ENCODE measurements around the gene RAB36. TPM values are rescaled to one million over a fixed set of nuclear protein-coding genes. Genes with fewer than 3 reads are reported as not detected.
"Not testable (repeated sequence)": the region's sequence is repeated elsewhere in the genome, so short reads cannot be mapped to it uniquely, and the experiment has no call there.

RAB36 gene
- total and polyA plus RNA-seq, 4 donors = 1.0 to 3.2 (median 2.0) TPM

GRCh38 chr22:23129149-23129548 lies 16.1 kb upstream of the RAB36 start:
- H3K4me1 ChIP-seq (ENCODE audit: control insufficient read depth in 1 of 2, insufficient read depth in 2 of 2, low read length in 2 of 2) = no peaks in the 10 kb centered on the region
- intact Hi-C loops (cut with DNase I) = loop anchor here (5.0 to 10.0 kb wide), 3 partner anchors 258 to 282 kb away; no protein-coding TSS in a partner anchor
- H3K27me3 ChIP-seq (ENCODE audit: control insufficient read depth in 1 of 2, insufficient read depth in 2 of 2, low read length in 1 of 2) = no peaks in the 10 kb centered on the region
- H3K27ac ChIP-seq (ENCODE audit: low read depth in 1 of 2, low read length in 2 of 2) = no peak overlapping the region
- H3K4me3 ChIP-seq (ENCODE audit: low read length in 2 of 2) = no peak overlapping the region
- 59 to 75% methylated on average over 10 of the region's 10 CpGs for WGBS, 2 donors
- no peaks in the 10 kb centered on the region for H3K9me3 ChIP-seq (ENCODE audit: control insufficient read depth, low read length)
- no peak for DNase-seq
- no peaks in the 10 kb centered on the region for H3K36me3 ChIP-seq (ENCODE audit: control insufficient read depth in 1 of 2, insufficient read depth in 2 of 2, low read length in 1 of 2)
- no peak for ATAC-seq (ENCODE audit: low FRiP score)

GRCh38 chr22:23130697-23131096 lies 14.6 kb upstream of the RAB36 start:
- H3K27me3 ChIP-seq (ENCODE audit: control insufficient read depth in 1 of 2, insufficient read depth in 2 of 2, low read length in 1 of 2) = no peaks in the 10 kb centered on the region
- 59 to 67% methylated on average over 3 of the region's 3 CpGs for WGBS, 2 donors
- H3K4me1 ChIP-seq (ENCODE audit: control insufficient read depth in 1 of 2, insufficient read depth in 2 of 2, low read length in 2 of 2) = no peaks in the 10 kb centered on the region
- H3K36me3 ChIP-seq (ENCODE audit: control insufficient read depth in 1 of 2, insufficient read depth in 2 of 2, low read length in 1 of 2) = no peaks in the 10 kb centered on the region
- H3K27ac ChIP-seq (ENCODE audit: low read depth in 1 of 2, low read length in 2 of 2) = no peak overlapping the region
- ATAC-seq (ENCODE audit: low FRiP score) = no peak
- no peak overlapping the region for H3K4me3 ChIP-seq (ENCODE audit: low read length in 2 of 2)
- DNase-seq = no peak
- no peaks in the 10 kb centered on the region for H3K9me3 ChIP-seq (ENCODE audit: control insufficient read depth, low read length)
- intact Hi-C loops (cut with DNase I) = no loop called here

- DNase-seq = no peak
- no peak overlapping the region for H3K4me3 ChIP-seq (ENCODE audit: low read length in 2 of 2)
- H3K27ac ChIP-seq (ENCODE audit: low read depth in 1 of 2, low read length in 2 of 2) = no peak overlapping the region
- no peaks in the 10 kb centered on the region for H3K4me1 ChIP-seq (ENCODE audit: control insufficient read depth in 1 of 2, insufficient read depth in 2 of 2, low read length in 2 of 2)
- 83 to 84% methylated on average over 6 of the region's 6 CpGs for WGBS, 2 donors
- intact Hi-C loops (cut with DNase I) = no loop called here
- H3K27me3 ChIP-seq (ENCODE audit: control insufficient read depth in 1 of 2, insufficient read depth in 2 of 2, low read length in 1 of 2) = no peaks in the 10 kb centered on the region
- H3K9me3 ChIP-seq (ENCODE audit: control insufficient read depth, low read length) = no peaks in the 10 kb centered on the region
- H3K36me3 ChIP-seq (ENCODE audit: control insufficient read depth in 1 of 2, insufficient read depth in 2 of 2, low read length in 1 of 2) = no peaks in the 10 kb centered on the region
- no peak for ATAC-seq (ENCODE audit: low FRiP score)
Measured at GRCh38 chr22:23131931-23132330, 13.3 kb upstream of the RAB36 start.

- ATAC-seq (ENCODE audit: low FRiP score) = no peak
- H3K4me3 ChIP-seq (ENCODE audit: low read length in 2 of 2) = no peak overlapping the region
- 90 to 92% methylated on average over 10 of the region's 10 CpGs for WGBS, 2 donors
Measured at GRCh38 chr22:23132376-23133091, 12.7 kb upstream of the RAB36 start.

GRCh38 chr22:23133922-23134321 lies 11.4 kb upstream of the RAB36 start:
- intact Hi-C loops (cut with DNase I) = no loop called here
- no peaks in the 10 kb centered on the region for H3K36me3 ChIP-seq (ENCODE audit: control insufficient read depth in 1 of 2, insufficient read depth in 2 of 2, low read length in 1 of 2)
- H3K27me3 ChIP-seq (ENCODE audit: control insufficient read depth in 1 of 2, insufficient read depth in 2 of 2, low read length in 1 of 2) = no peaks in the 10 kb centered on the region
- ATAC-seq (ENCODE audit: low FRiP score) = no peak
- no peak overlapping the region for H3K27ac ChIP-seq (ENCODE audit: low read depth in 1 of 2, low read length in 2 of 2)
- H3K9me3 ChIP-seq (ENCODE audit: control insufficient read depth, low read length) = no peaks in the 10 kb centered on the region
- no peaks in the 10 kb centered on the region for H3K4me1 ChIP-seq (ENCODE audit: control insufficient read depth in 1 of 2, insufficient read depth in 2 of 2, low read length in 2 of 2)
- WGBS, 2 donors = 93 to 96% methylated on average over 10 of the region's 10 CpGs
- H3K4me3 ChIP-seq (ENCODE audit: low read length in 2 of 2) = no peak overlapping the region
- no peak for DNase-seq

More at GRCh38 chr22:23132376-23133091, 12.7 kb upstream of the RAB36 start:
- H3K27ac ChIP-seq (ENCODE audit: low read depth in 1 of 2, low read length in 2 of 2) = no peak overlapping the region
- no peaks in the 10 kb centered on the region for H3K4me1 ChIP-seq (ENCODE audit: control insufficient read depth in 1 of 2, insufficient read depth in 2 of 2, low read length in 2 of 2)
- DNase-seq = no peak
- intact Hi-C loops (cut with DNase I) = no loop called here
- no peaks in the 10 kb centered on the region for H3K36me3 ChIP-seq (ENCODE audit: control insufficient read depth in 1 of 2, insufficient read depth in 2 of 2, low read length in 1 of 2)
- no peaks in the 10 kb centered on the region for H3K9me3 ChIP-seq (ENCODE audit: control insufficient read depth, low read length)
- no peaks in the 10 kb centered on the region for H3K27me3 ChIP-seq (ENCODE audit: control insufficient read depth in 1 of 2, insufficient read depth in 2 of 2, low read length in 1 of 2)

GRCh38 chr22:23136991-23137390 lies 8.3 kb upstream of the RAB36 start:
- H3K4me1 ChIP-seq (ENCODE audit: control insufficient read depth in 1 of 2, insufficient read depth in 2 of 2, low read length in 2 of 2); H3K9me3 ChIP-seq (ENCODE audit: control insufficient read depth, low read length); H3K27ac ChIP-seq (ENCODE audit: low read depth in 1 of 2, low read length in 2 of 2); DNase-seq; ATAC-seq (ENCODE audit: low FRiP score); H3K4me3 ChIP-seq (ENCODE audit: low read length in 2 of 2); H3K27me3 ChIP-seq (ENCODE audit: control insufficient read depth in 1 of 2, insufficient read depth in 2 of 2, low read length in 1 of 2); intact Hi-C loops (cut with DNase I); H3K36me3 ChIP-seq (ENCODE audit: control insufficient read depth in 1 of 2, insufficient read depth in 2 of 2, low read length in 1 of 2): not testable (repeated sequence)
- WGBS, 2 donors = 74 to 96% methylated on average over 3 to 4 of the region's 4 CpGs

- ATAC-seq (ENCODE audit: low FRiP score) = no peak
- H3K9me3 ChIP-seq (ENCODE audit: control insufficient read depth, low read length) = no peaks in the 10 kb centered on the region
- H3K36me3 ChIP-seq (ENCODE audit: control insufficient read depth in 1 of 2, insufficient read depth in 2 of 2, low read length in 1 of 2) = no peaks in the 10 kb centered on the region
- H3K4me3 ChIP-seq (ENCODE audit: low read length in 2 of 2) = no peak overlapping the region
- H3K4me1 ChIP-seq (ENCODE audit: control insufficient read depth in 1 of 2, insufficient read depth in 2 of 2, low read length in 2 of 2) = no peaks in the 10 kb centered on the region
- no peak overlapping the region for H3K27ac ChIP-seq (ENCODE audit: low read depth in 1 of 2, low read length in 2 of 2)
- H3K27me3 ChIP-seq (ENCODE audit: control insufficient read depth in 1 of 2, insufficient read depth in 2 of 2, low read length in 1 of 2) = no peaks in the 10 kb centered on the region
- 76 to 80% methylated on average over 3 of the region's 3 CpGs for WGBS, 2 donors
- intact Hi-C loops (cut with DNase I) = no loop called here
- no peak for DNase-seq
Measured at GRCh38 chr22:23137468-23137867, 7.8 kb upstream of the RAB36 start.

- DNase-seq = no peak
- no peaks in the 10 kb centered on the region for H3K27me3 ChIP-seq (ENCODE audit: control insufficient read depth in 1 of 2, insufficient read depth in 2 of 2, low read length in 1 of 2)
- H3K4me3 ChIP-seq (ENCODE audit: low read length in 2 of 2) = no peak overlapping the region
- no peak overlapping the region for H3K27ac ChIP-seq (ENCODE audit: low read depth in 1 of 2, low read length in 2 of 2)
- no peaks in the 10 kb centered on the region for H3K4me1 ChIP-seq (ENCODE audit: control insufficient read depth in 1 of 2, insufficient read depth in 2 of 2, low read length in 2 of 2)
- no peaks in the 10 kb centered on the region for H3K9me3 ChIP-seq (ENCODE audit: control insufficient read depth, low read length)
- 54 to 60% methylated on average over 5 of the region's 5 CpGs for WGBS, 2 donors
- H3K36me3 ChIP-seq (ENCODE audit: control insufficient read depth in 1 of 2, insufficient read depth in 2 of 2, low read length in 1 of 2) = no peaks in the 10 kb centered on the region
- ATAC-seq (ENCODE audit: low FRiP score) = no peak
- intact Hi-C loops (cut with DNase I) = no loop called here
Measured at GRCh38 chr22:23137905-23138561, 7.2 kb upstream of the RAB36 start.

Measured in aorta (tissue), 5 donors.